H9 (cell line): ENCODE measurements around the gene CDK14. TPM values are rescaled to one million over a fixed set of nuclear protein-coding genes. Genes with fewer than 3 reads are reported as not detected.

Experiments used
- DNase-seq: peaks from one replicate; pipeline ENCODE4 v3.0.0-alpha.2; 2017
- H2AFZ ChIP-seq: one replicate; pipeline ENCODE4 v1.6.1; 2013; ENCODE audit warnings: mild to moderate bottlenecking, low read length, control low read depth, moderate library complexity
- H2AK5ac ChIP-seq: 2 replicates; pipeline ENCODE4 v1.6.1; 2013; ENCODE audit warnings: low read length, control low read depth, mixed read lengths; ENCODE audit not compliant: insufficient read length
- H2BK120ac ChIP-seq: one replicate; pipeline ENCODE4 v1.6.1; 2013; ENCODE audit warnings: low read depth, mild to moderate bottlenecking, low read length, control low read depth, inconsistent platforms; ENCODE audit not compliant: poor library complexity, severe bottlenecking
- H2BK12ac ChIP-seq: 2 replicates; pipeline ENCODE4 v1.6.1; 2013; ENCODE audit warnings: low read length, control low read depth, mixed read lengths, low read depth; ENCODE audit not compliant: insufficient read length
- H2BK15ac ChIP-seq: 2 replicates; pipeline ENCODE4 v1.6.1; 2013; ENCODE audit warnings: low read depth, low read length, control low read depth
- H2BK20ac ChIP-seq: one replicate; pipeline ENCODE4 v1.6.1; 2013; ENCODE audit warnings: low read depth, mild to moderate bottlenecking, low read length, control low read depth, inconsistent platforms; ENCODE audit not compliant: poor library complexity, severe bottlenecking
- H2BK5ac ChIP-seq: 2 replicates; pipeline ENCODE4 v1.6.1; 2013; ENCODE audit warnings: low read length, control low read depth, mixed read lengths; ENCODE audit not compliant: insufficient read length
- H3K14ac ChIP-seq: 2 replicates; pipeline ENCODE4 v1.6.1; 2013; ENCODE audit warnings: low read length, control low read depth; ENCODE audit not compliant: insufficient read depth
- H3K18ac ChIP-seq: 2 replicates; pipeline ENCODE4 v1.6.1; 2013; ENCODE audit warnings: low read depth, mild to moderate bottlenecking, mixed read lengths, low read length, control low read depth; ENCODE audit not compliant: insufficient read length
- H3K23ac ChIP-seq: 2 replicates; pipeline ENCODE4 v1.6.1; 2013; ENCODE audit warnings: low read length, control low read depth, mixed read lengths, low read depth; ENCODE audit not compliant: insufficient read length
- H3K23me2 ChIP-seq: 2 replicates; pipeline ENCODE4 v1.6.1; 2013; ENCODE audit warnings: low read depth, mild to moderate bottlenecking, mixed read lengths, low read length, control low read depth; ENCODE audit not compliant: insufficient read length, poor library complexity, severe bottlenecking
- H3K27ac ChIP-seq: 2 replicates; pipeline ENCODE4 v1.5.1; 2013; ENCODE audit warnings: low read length, control low read depth, mixed read lengths, low read depth; ENCODE audit not compliant: insufficient read length
- H3K27me3 ChIP-seq: 2 replicates; pipeline ENCODE4 v1.6.1; 2013; ENCODE audit warnings: low read length, control low read depth, inconsistent platforms; ENCODE audit not compliant: insufficient read depth
- H3K4ac ChIP-seq: 2 replicates; pipeline ENCODE4 v1.6.1; 2013; ENCODE audit warnings: low read depth, mild to moderate bottlenecking, control low read depth, inconsistent platforms, low read length, moderate library complexity
- H3K4me1 ChIP-seq: 2 replicates; pipeline ENCODE4 v1.6.1; 2013; ENCODE audit warnings: low read length, control low read depth, inconsistent platforms; ENCODE audit not compliant: insufficient read depth
- H3K4me2 ChIP-seq: 2 replicates; pipeline ENCODE4 v1.6.1; 2013; ENCODE audit warnings: low read length, control low read depth, mixed read lengths; ENCODE audit not compliant: insufficient read length, insufficient read depth
- H3K56ac ChIP-seq: 2 replicates; pipeline ENCODE4 v1.6.1; 2013; ENCODE audit warnings: low read depth, mild to moderate bottlenecking, mixed read lengths, low read length, control low read depth; ENCODE audit not compliant: insufficient read length
- H3K79me1 ChIP-seq: 2 replicates; pipeline ENCODE4 v1.6.1; 2013; ENCODE audit warnings: low read depth, mild to moderate bottlenecking, moderate library complexity, low read length, control low read depth, inconsistent platforms; ENCODE audit not compliant: insufficient read depth, poor library complexity, severe bottlenecking
- H3K79me2 ChIP-seq: 2 replicates; pipeline ENCODE4 v1.6.1; 2013; ENCODE audit warnings: low read length, control low read depth, inconsistent platforms; ENCODE audit not compliant: insufficient read depth
- H3K9ac ChIP-seq: 2 replicates; pipeline ENCODE4 v1.6.1; 2013; ENCODE audit warnings: low read length, control low read depth, mixed read lengths; ENCODE audit not compliant: insufficient read length; ENCODE audit errors: extremely low read depth
- H3K9me3 ChIP-seq: one replicate; pipeline ENCODE4 v1.6.1; 2013; ENCODE audit warnings: low read depth, low read length, inconsistent platforms; ENCODE audit not compliant: control insufficient read depth
- H3T11ph ChIP-seq: one replicate; pipeline ENCODE4 v1.6.1; 2013; ENCODE audit warnings: mild to moderate bottlenecking, low read length, control low read depth, inconsistent platforms
- H4K20me1 ChIP-seq: one replicate; pipeline ENCODE4 v1.6.1; 2013; ENCODE audit not compliant: control insufficient read depth, insufficient read length, insufficient read depth
- H4K5ac ChIP-seq: 2 replicates; pipeline ENCODE4 v1.6.1; 2013; ENCODE audit warnings: low read depth, mild to moderate bottlenecking, mixed read lengths, low read length, control low read depth; ENCODE audit not compliant: insufficient read length
- H4K8ac ChIP-seq: replicated peaks from 2 replicates; pipeline ENCODE4 v1.6.1; 2013; ENCODE audit warnings: low read length, control low read depth, mixed read lengths, low read depth; ENCODE audit not compliant: insufficient read length
- H4K91ac ChIP-seq: 2 replicates; pipeline ENCODE4 v1.6.1; 2013; ENCODE audit warnings: low read depth, mild to moderate bottlenecking, moderate library complexity, mixed read lengths, low read length, control low read depth; ENCODE audit not compliant: insufficient read length
- H3K27ac Mint-ChIP-seq, 3 experiments: 2 replicates in 2 of 3; 3 replicates in 1 of 3; pipeline ENCODE4 v1.8.0; 2020 to 2021; ENCODE audit warnings: mixed read lengths in 3 of 3, mild to moderate bottlenecking in 1 of 3, moderate library complexity in 1 of 3
- H3K27me3 Mint-ChIP-seq: 2 replicates; pipeline ENCODE4 v1.8.0; 2021; ENCODE audit warnings: low read depth, mild to moderate bottlenecking, moderate library complexity, mixed read lengths
- H3K36me3 Mint-ChIP-seq, 3 experiments: 2 replicates in 2 of 3; 3 replicates in 1 of 3; pipeline ENCODE4 v1.8.0; 2020 to 2021; ENCODE audit warnings: low read depth in 3 of 3, mixed read lengths in 3 of 3; ENCODE audit not compliant: insufficient read depth in 1 of 3
- H3K4me1 Mint-ChIP-seq, 2 experiments: 2 replicates each; pipeline ENCODE4 v1.8.0; 2020; ENCODE audit warnings: mixed read lengths in 2 of 2
- H3K4me3 Mint-ChIP-seq, 2 experiments: 2 replicates in 1 of 2; 3 replicates in 1 of 2; pipeline ENCODE4 v1.8.0; 2020 to 2021; ENCODE audit warnings: mild to moderate bottlenecking in 2 of 2, mixed read lengths in 2 of 2, moderate library complexity in 1 of 2
- H3K9me3 Mint-ChIP-seq, 2 experiments: 2 replicates in 1 of 2; 3 replicates in 1 of 2; pipeline ENCODE4 v1.8.0; 2020; ENCODE audit warnings: mild to moderate bottlenecking in 2 of 2, mixed read lengths in 2 of 2, moderate library complexity in 1 of 2
- CTCF ChIP-seq: fragments of 200-600 bp; sonication (generic); conservative IDR thresholded peaks from 3 replicates; pipeline ENCODE4 v1.8.0; 2021; ENCODE audit warnings: antibody characterized with exemption, mild to moderate bottlenecking
- WGBS: extraction: QIAGEN DNeasy Blood & Tissue Kit; methylation state at CpG from one replicate; pipeline ENCODE4 v1.1.7; 2013; ENCODE audit warnings: missing lambda C conversion rate, low lambda C conversion rate, mixed read lengths; ENCODE audit not compliant: insufficient read length; ENCODE audit errors: extremely low coverage; 5-methylcytosine and 5-hydroxymethylcytosine counted together
- total RNA-seq: library from RNA; stranded (reverse); gene quantifications from 2 replicates; pipeline ENCODE4 v1.2.1, GENCODE V29; 2021

Gene CDK14
- total RNA-seq, 1 experiment from 2014 or later, result 23.9 TPM

DNA sequence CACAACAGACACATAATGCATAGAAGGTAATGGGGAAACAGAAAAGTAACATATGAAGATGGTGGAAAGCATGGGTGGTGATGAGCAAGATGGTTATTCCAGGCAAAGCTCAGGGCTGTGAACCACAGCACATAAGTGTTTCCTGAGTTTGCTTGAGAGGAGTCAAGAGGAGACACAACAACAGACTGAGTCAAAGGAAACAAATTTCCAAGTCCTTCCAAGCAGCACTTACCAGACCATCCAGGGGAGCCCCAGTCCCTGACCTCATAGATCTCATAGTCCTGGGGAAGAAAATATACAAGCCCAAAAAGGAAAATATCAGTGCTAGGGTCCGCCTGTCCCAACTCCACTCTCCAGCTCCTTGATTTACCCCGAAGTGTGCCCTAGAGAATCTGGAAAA is 451.5 kb downstream of the CDK14 start:
- Histone ChIP-seq H3K18ac (no peak overlapping the region), H3K4me1 (peaks cover 15% of the 10 kb centered on the region; the same call in 1 of the 2 replicates), H2BK12ac (no peak overlapping the region), H3K79me1 (no peaks in the 10 kb centered on the region), H2BK5ac (no peak overlapping the region), H4K8ac (no peak overlapping the region), H4K20me1 (no peaks in the 10 kb centered on the region), H2BK20ac (no peak overlapping the region), H3K9me3 (no peaks in the 10 kb centered on the region), H3K23me2 (no peaks in the 10 kb centered on the region), H3T11ph (no peak overlapping the region), H3K14ac (no peak overlapping the region), H3K56ac (no peak overlapping the region), H4K5ac (no peak overlapping the region), H3K9ac (no peak overlapping the region), H3K79me2 (no peaks in the 10 kb centered on the region), H3K23ac (no peak overlapping the region), H2BK120ac (no peak overlapping the region), H4K91ac (no peak overlapping the region), H3K4ac (no peak overlapping the region), H2BK15ac (no peak overlapping the region), H2AFZ (no peak overlapping the region), H3K4me2 (no peak overlapping the region), H3K27ac (no peak overlapping the region), H3K27me3 (peaks cover 8% of the 10 kb centered on the region; the same call in 1 of the 2 replicates), H2AK5ac (no peak overlapping the region)
- DNase-seq, result no peak
- H3K36me3 Mint-ChIP-seq, result no peaks in the 10 kb centered on the region
- peaks cover 31% of the 10 kb centered on the region in 2 experiments for H3K4me1 Mint-ChIP-seq
- H3K27me3 Mint-ChIP-seq, result peaks cover 39% of the 10 kb centered on the region
- no peak overlapping the region for H3K4me3 Mint-ChIP-seq
- H3K9me3 Mint-ChIP-seq, result no peaks in the 10 kb centered on the region
- WGBS, result no CpG with 5 or more reads among the region's 2 CpGs
- TF ChIP-seq CTCF, result no peak
- no peak overlapping the region for H3K27ac Mint-ChIP-seq
